WTC11 (cell line): ENCODE results near the gene POU3F2. TPM values are rescaled to one million over a fixed set of nuclear protein-coding genes. Genes with fewer than 3 reads are reported as not detected.
A peak's percentile ranks its signal among the peaks of the same experiment; 100 is the strongest.

ENCODE experiments used
- ATAC-seq: fragments of 200-7000 bp; cut with Tn5 transposase; 2 replicates; pipeline ENCODE4 v1.10.0; 2021; ENCODE audit warnings: mild to moderate bottlenecking, moderate library complexity
- CTCF ChIA-PET: fragments of 300-600 bp; sonication (Branson Sonifier 250); formaldehyde crosslinking; loops from one replicate; lab custom pipeline; 2021; ENCODE audit warnings: antibody characterized with exemption; lab: Charles Lee
- POLR2A ChIA-PET: fragments of 350-600 bp; sonication (Branson Sonifier 250); formaldehyde crosslinking; loops from one replicate; lab custom pipeline; 2021; ENCODE audit warnings: antibody characterized with exemption; lab: Charles Lee
- DNase-seq: peaks from one replicate; pipeline ENCODE4 v3.0.0; 2021; ENCODE audit warnings: low spot score
- H3K27ac Mint-ChIP-seq: 2 replicates; pipeline ENCODE4 v1.8.0; 2021; ENCODE audit warnings: mixed read lengths
- H3K27me3 Mint-ChIP-seq: 2 replicates; pipeline ENCODE4 v1.8.0; 2021; ENCODE audit warnings: low read depth, mild to moderate bottlenecking, moderate library complexity, mixed read lengths
- H3K36me3 Mint-ChIP-seq: 2 replicates; pipeline ENCODE4 v1.8.0; 2021; ENCODE audit warnings: mixed read lengths
- H3K4me1 Mint-ChIP-seq: 2 replicates; pipeline ENCODE4 v1.8.0; 2022; ENCODE audit warnings: mixed read lengths
- H3K4me3 Mint-ChIP-seq: 2 replicates; pipeline ENCODE4 v1.8.0; 2021; ENCODE audit warnings: mild to moderate bottlenecking, moderate library complexity, mixed read lengths
- H3K9me3 Mint-ChIP-seq: 2 replicates; pipeline ENCODE4 v1.8.0; 2021; ENCODE audit warnings: mixed read lengths
- ARID4B ChIP-seq: sonication (generic); formaldehyde crosslinking; IDR thresholded peaks from 2 replicates; pipeline ENCODE4 v1.8.0; 2023; ENCODE audit warnings: missing genetic modification reagents, mild to moderate bottlenecking, borderline replicate concordance
- CBFB ChIP-seq: sonication (generic); formaldehyde crosslinking; IDR thresholded peaks from 2 replicates; pipeline ENCODE4 v1.8.1; 2022; ENCODE audit warnings: mild to moderate bottlenecking, low read depth, missing genetic modification reagents
- CREM ChIP-seq: sonication (generic); formaldehyde crosslinking; IDR thresholded peaks from 2 replicates; pipeline ENCODE4 v1.8.1; 2022; ENCODE audit warnings: mild to moderate bottlenecking, missing genetic modification reagents, moderate library complexity
- ETV6 ChIP-seq: sonication (generic); formaldehyde crosslinking; IDR thresholded peaks from 2 replicates; pipeline ENCODE4 v1.8.1; 2022; ENCODE audit warnings: mild to moderate bottlenecking, missing genetic modification reagents
- FOXP1 ChIP-seq: sonication (generic); formaldehyde crosslinking; IDR thresholded peaks from 2 replicates; pipeline ENCODE4 v1.8.0; 2022; ENCODE audit warnings: missing genetic modification reagents, mild to moderate bottlenecking, moderate library complexity, borderline replicate concordance
- FOXP4 ChIP-seq: sonication (generic); formaldehyde crosslinking; IDR thresholded peaks from 2 replicates; pipeline ENCODE4 v1.8.0; 2022; ENCODE audit warnings: mild to moderate bottlenecking, missing genetic modification reagents
- GABPB1 ChIP-seq: sonication (generic); formaldehyde crosslinking; IDR thresholded peaks from 2 replicates; pipeline ENCODE4 v1.8.1; 2023; ENCODE audit warnings: mild to moderate bottlenecking, missing genetic modification reagents
- HMGA2 ChIP-seq: fragments of 250-450 bp; sonication (Bioruptor Pico); IDR thresholded peaks from 2 replicates; pipeline ENCODE4 v1.4.0; 2021; ENCODE audit warnings: mild to moderate bottlenecking, moderate library complexity
- MXD4 ChIP-seq: fragments of 250-450 bp; sonication (Bioruptor Pico); IDR thresholded peaks from 2 replicates; pipeline ENCODE4 v1.8.0; 2021; ENCODE audit warnings: mild to moderate bottlenecking, moderate library complexity, borderline replicate concordance
- MYBL2 ChIP-seq: sonication (generic); formaldehyde crosslinking; IDR thresholded peaks from 2 replicates; pipeline ENCODE4 v1.8.1; 2023; ENCODE audit warnings: mild to moderate bottlenecking, moderate library complexity, missing genetic modification reagents
- NFATC4 ChIP-seq: fragments of 250-450 bp; sonication (Bioruptor Pico); IDR thresholded peaks from 2 replicates; pipeline ENCODE4 v1.9.0; 2021; ENCODE audit warnings: mild to moderate bottlenecking
- USF2 ChIP-seq: sonication (generic); formaldehyde crosslinking; IDR thresholded peaks from 2 replicates; pipeline ENCODE4 v1.8.1; 2023; ENCODE audit warnings: mild to moderate bottlenecking, missing genetic modification reagents, moderate library complexity
- ZNF423 ChIP-seq: fragments of 250-450 bp; sonication (Bioruptor Pico); IDR thresholded peaks from 2 replicates; pipeline ENCODE4 v2.1.2; 2022; ENCODE audit warnings: mild to moderate bottlenecking, moderate library complexity
- total RNA-seq: library from RNA; stranded (reverse); gene quantifications from 3 replicates; pipeline ENCODE4 v1.2.3, GENCODE V29; 2021
- TF ChIP-seq, protein P1 (sequence below): fragments of 250-450 bp; sonication (Bioruptor Pico); IDR thresholded peaks from 2 replicates; pipeline ENCODE4 v1.9.0; 2021; ENCODE audit warnings: moderate library complexity, mild to moderate bottlenecking, inconsistent platforms, borderline replicate concordance
- TF ChIP-seq, protein P2 (sequence below): fragments of 250-450 bp; sonication (Bioruptor Pico); IDR thresholded peaks from 2 replicates; pipeline ENCODE4 v1.9.0; 2021; ENCODE audit warnings: mild to moderate bottlenecking, borderline replicate concordance
- TF ChIP-seq, protein P3 (sequence below): fragments of 200-600 bp; IDR thresholded peaks from 2 replicates; pipeline ENCODE4 v1.8.0; 2022; ENCODE audit warnings: antibody characterized with exemption

The POU3F2 gene
- total RNA-seq, 1 experiment from 2014 or later = 0.07 TPM

DNA sequence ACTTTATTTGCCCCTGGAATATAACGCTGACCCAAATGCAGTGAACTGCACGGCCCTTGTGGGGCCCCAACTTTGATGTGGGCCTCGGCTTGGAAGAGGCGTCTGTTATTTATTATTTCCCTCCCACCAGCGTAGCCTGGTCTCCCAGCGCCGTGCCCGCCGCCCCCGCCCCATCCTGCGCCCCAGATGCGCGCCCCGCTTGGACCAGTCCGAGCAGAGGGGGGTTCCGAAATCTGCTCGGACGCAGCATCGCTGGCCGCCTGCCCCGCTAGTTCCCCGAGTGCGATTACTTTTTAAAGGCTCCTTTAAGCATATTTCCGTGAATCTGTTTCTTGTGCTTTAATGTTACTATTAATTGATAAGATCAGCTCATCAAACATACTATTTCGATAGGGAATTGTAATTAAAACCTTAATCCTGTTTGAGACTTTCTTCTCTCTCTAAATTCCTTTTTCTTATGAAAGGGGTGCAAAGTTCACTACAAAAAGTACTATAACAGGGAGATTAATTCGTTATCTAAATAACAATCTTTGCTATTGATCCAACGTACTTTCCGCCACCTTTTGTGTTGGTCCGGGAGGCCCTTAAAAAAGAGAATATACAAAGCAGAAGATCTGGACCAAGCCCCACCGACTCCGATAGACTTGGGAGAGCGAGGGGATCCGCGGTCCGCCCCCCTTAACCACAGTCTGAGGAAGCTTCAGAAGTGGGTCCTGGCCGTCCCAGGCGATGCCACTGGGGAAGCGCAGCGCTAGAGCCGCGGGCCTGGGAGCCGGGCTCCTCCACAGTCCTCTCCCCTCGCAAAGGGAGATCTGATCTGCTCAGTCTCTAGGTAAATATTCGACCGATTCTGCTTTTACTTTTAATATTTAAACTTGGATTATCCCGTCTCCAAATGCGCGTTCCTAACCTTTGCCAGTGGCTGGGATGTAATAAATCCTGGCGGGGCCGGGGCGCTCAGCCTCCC, 10.2 kb downstream of the POU3F2 start:
- no peak for DNase-seq
- ATAC-seq = no peak
- POLR2A ChIA-PET = interaction anchor here (2.4 kb wide), 1 partner anchor 10 kb away, joined by 14 read pairs; the partner anchor contains the start of gene POU3F2
- no peak overlapping the region for H3K27ac Mint-ChIP-seq
- no peaks in the 10 kb centered on the region for H3K36me3 Mint-ChIP-seq
- CTCF ChIA-PET = interaction anchor here (1.1 to 1.3 kb wide), 3 partner anchors 12 to 1404 kb away, joined by 3 to 6 read pairs (median 4); no protein-coding TSS in a partner anchor
- peaks cover 100% of the 10 kb centered on the region for H3K27me3 Mint-ChIP-seq
- TF ChIP-seq FOXP1 (CRISPR knock-in tag) (no peak), CREM (CRISPR knock-in tag) (no peak), MYBL2 (CRISPR knock-in tag) (no peak), GABPB1 (no peak), USF2 (CRISPR knock-in tag) (no peak)
- TF ChIP-seq, all 79 proteins: peak for 0
- no peaks in the 10 kb centered on the region for H3K9me3 Mint-ChIP-seq
- H3K4me3 Mint-ChIP-seq = peak overlapping the region; percentile 66
- peaks cover 54% of the 10 kb centered on the region for H3K4me1 Mint-ChIP-seq

- no peaks in the 10 kb centered on the region for H3K36me3 Mint-ChIP-seq
- POLR2A ChIA-PET = no interaction called here
- peak overlapping the region; percentile 73 for H3K4me3 Mint-ChIP-seq
- H3K27ac Mint-ChIP-seq = no peak overlapping the region
- H3K4me1 Mint-ChIP-seq = peaks cover 47% of the 10 kb centered on the region
- H3K27me3 Mint-ChIP-seq = peaks cover 100% of the 10 kb centered on the region
- no peaks in the 10 kb centered on the region for H3K9me3 Mint-ChIP-seq
- peak; percentile 91 for DNase-seq
- CTCF ChIA-PET = interaction anchor here (1.1 to 3.2 kb wide), 4 partner anchors 13 to 1405 kb away, joined by 3 to 17 read pairs (median 5); no protein-coding TSS in a partner anchor
- peak; percentile 53 for ATAC-seq
- TF ChIP-seq HMGA2 (CRISPR knock-in tag) (0 out of 2 replicates have a peak, but pooled peaks have one; percentile 14), ZNF423 (CRISPR knock-in tag) (0 out of 2 replicates have a peak, but pooled peaks have one; percentile 35), FOXP1 (CRISPR knock-in tag) (no peak), MXD4 (CRISPR knock-in tag) (no peak), ARID4B (CRISPR knock-in tag) (no peak), ETV6 (CRISPR knock-in tag) (0 out of 2 replicates have a peak, but pooled peaks have one; percentile 11), CBFB (no peak), NFATC4 (CRISPR knock-in tag) (no peak), FOXP4 (0 out of 2 replicates have a peak, but pooled peaks have one; percentile 13)
- TF ChIP-seq, protein P1, sequence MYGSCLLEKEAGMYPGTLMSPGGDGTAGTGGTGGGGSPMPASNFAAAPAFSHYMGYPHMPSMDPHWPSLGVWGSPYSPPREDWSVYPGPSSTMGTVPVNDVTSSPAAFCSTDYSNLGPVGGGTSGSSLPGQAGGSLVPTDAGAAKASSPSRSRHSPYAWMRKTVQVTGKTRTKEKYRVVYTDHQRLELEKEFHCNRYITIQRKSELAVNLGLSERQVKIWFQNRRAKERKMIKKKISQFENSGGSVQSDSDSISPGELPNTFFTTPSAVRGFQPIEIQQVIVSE (CRISPR knock-in tag) = no peak
- TF ChIP-seq, protein P2, sequence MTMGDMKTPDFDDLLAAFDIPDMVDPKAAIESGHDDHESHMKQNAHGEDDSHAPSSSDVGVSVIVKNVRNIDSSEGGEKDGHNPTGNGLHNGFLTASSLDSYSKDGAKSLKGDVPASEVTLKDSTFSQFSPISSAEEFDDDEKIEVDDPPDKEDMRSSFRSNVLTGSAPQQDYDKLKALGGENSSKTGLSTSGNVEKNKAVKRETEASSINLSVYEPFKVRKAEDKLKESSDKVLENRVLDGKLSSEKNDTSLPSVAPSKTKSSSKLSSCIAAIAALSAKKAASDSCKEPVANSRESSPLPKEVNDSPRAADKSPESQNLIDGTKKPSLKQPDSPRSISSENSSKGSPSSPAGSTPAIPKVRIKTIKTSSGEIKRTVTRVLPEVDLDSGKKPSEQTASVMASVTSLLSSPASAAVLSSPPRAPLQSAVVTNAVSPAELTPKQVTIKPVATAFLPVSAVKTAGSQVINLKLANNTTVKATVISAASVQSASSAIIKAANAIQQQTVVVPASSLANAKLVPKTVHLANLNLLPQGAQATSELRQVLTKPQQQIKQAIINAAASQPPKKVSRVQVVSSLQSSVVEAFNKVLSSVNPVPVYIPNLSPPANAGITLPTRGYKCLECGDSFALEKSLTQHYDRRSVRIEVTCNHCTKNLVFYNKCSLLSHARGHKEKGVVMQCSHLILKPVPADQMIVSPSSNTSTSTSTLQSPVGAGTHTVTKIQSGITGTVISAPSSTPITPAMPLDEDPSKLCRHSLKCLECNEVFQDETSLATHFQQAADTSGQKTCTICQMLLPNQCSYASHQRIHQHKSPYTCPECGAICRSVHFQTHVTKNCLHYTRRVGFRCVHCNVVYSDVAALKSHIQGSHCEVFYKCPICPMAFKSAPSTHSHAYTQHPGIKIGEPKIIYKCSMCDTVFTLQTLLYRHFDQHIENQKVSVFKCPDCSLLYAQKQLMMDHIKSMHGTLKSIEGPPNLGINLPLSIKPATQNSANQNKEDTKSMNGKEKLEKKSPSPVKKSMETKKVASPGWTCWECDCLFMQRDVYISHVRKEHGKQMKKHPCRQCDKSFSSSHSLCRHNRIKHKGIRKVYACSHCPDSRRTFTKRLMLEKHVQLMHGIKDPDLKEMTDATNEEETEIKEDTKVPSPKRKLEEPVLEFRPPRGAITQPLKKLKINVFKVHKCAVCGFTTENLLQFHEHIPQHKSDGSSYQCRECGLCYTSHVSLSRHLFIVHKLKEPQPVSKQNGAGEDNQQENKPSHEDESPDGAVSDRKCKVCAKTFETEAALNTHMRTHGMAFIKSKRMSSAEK (CRISPR knock-in tag) = 0 out of 2 replicates have a peak, but pooled peaks have one; percentile 33
- TF ChIP-seq, protein P3, sequence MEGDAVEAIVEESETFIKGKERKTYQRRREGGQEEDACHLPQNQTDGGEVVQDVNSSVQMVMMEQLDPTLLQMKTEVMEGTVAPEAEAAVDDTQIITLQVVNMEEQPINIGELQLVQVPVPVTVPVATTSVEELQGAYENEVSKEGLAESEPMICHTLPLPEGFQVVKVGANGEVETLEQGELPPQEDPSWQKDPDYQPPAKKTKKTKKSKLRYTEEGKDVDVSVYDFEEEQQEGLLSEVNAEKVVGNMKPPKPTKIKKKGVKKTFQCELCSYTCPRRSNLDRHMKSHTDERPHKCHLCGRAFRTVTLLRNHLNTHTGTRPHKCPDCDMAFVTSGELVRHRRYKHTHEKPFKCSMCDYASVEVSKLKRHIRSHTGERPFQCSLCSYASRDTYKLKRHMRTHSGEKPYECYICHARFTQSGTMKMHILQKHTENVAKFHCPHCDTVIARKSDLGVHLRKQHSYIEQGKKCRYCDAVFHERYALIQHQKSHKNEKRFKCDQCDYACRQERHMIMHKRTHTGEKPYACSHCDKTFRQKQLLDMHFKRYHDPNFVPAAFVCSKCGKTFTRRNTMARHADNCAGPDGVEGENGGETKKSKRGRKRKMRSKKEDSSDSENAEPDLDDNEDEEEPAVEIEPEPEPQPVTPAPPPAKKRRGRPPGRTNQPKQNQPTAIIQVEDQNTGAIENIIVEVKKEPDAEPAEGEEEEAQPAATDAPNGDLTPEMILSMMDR = peak; percentile 73
Measured at GRCh38 chr6:98845211-98846020, 11.0 kb downstream of the POU3F2 start.
